Measurements from ENCODE around the gene HGD. TPM values are rescaled to one million over a fixed set of nuclear protein-coding genes. Genes with fewer than 3 reads are reported as not detected.
"Not testable (repeated sequence)": the region's sequence is repeated elsewhere in the genome, so short reads cannot be mapped to it uniquely, and the experiment has no call there.

Gene HGD
- total and polyA plus RNA-seq, 7 donors: 0.71 to 54.1 (median 35.7) TPM; not detected in 3

- Histone ChIP-seq H3K27ac (no peak overlapping the region), H3K9me3 (peaks cover 0 to 6% (median 2%) of the 10 kb centered on the region in 4 donors), H3K4me3 (no peak overlapping the region), H3K27me3 (no peaks in the 10 kb centered on the region), H3K36me3 (no peaks in the 10 kb centered on the region), H3K4me1 (no peaks in the 10 kb centered on the region)
- no peak for TF ChIP-seq POLR2AphosphoS5 (IDR thresholded peaks at IDR 0.05)
- TF ChIP-seq CTCF (IDR thresholded peaks at IDR 0.05): no peak
- no peak for TF ChIP-seq EP300 (IDR thresholded peaks at IDR 0.05)
- no peak for DNase-seq
- intact Hi-C loops (cut with DNase I): no loop called here
Measured at GRCh38 chr3:120625159-120625586, 56.9 kb downstream of the HGD start.

GRCh38 chr3:120623727-120624093, 58.3 kb downstream of the HGD start:
- Histone ChIP-seq H3K27me3 (no peaks in the 10 kb centered on the region), H3K27ac (no peak overlapping the region), H3K4me1 (no peaks in the 10 kb centered on the region), H3K36me3 (no peaks in the 10 kb centered on the region), H3K9me3 (peaks cover 0 to 6% (median 2%) of the 10 kb centered on the region in 4 donors), H3K4me3 (no peak overlapping the region)
- TF ChIP-seq POLR2A (IDR thresholded peaks at IDR 0.05): no peak
- TF ChIP-seq EP300 (IDR thresholded peaks at IDR 0.05): no peak
- no peak for TF ChIP-seq POLR2AphosphoS5 (IDR thresholded peaks at IDR 0.05)
- TF ChIP-seq CTCF (IDR thresholded peaks at IDR 0.05): no peak
- intact Hi-C loops (cut with DNase I): no loop called here
- DNase-seq: no peak

GRCh38 chr3:120622870-120623726, 58.9 kb downstream of the HGD start:
- no peak for TF ChIP-seq EP300 (IDR thresholded peaks at IDR 0.05)
- TF ChIP-seq POLR2AphosphoS5 (IDR thresholded peaks at IDR 0.05): no peak
- TF ChIP-seq CTCF (IDR thresholded peaks at IDR 0.05): no peak
- no peak for TF ChIP-seq POLR2A (IDR thresholded peaks at IDR 0.05)
- DNase-seq: no peak
- Histone ChIP-seq H3K4me1 (no peaks in the 10 kb centered on the region), H3K4me3 (no peak overlapping the region), H3K27ac (no peak overlapping the region), H3K36me3 (no peaks in the 10 kb centered on the region), H3K27me3 (no peaks in the 10 kb centered on the region), H3K9me3 (peaks cover 0 to 6% (median 2%) of the 10 kb centered on the region in 4 donors)
- intact Hi-C loops (cut with DNase I): no loop called here
- 82 to 88% methylated on average over 12 of the region's 12 CpGs for WGBS, 2 donors

GRCh38 chr3:120622457-120622856, 59.6 kb downstream of the HGD start:
- H3K4me1 ChIP-seq: no peaks in the 10 kb centered on the region
- WGBS, 2 donors: 83 to 84% methylated on average over 3 of the region's 3 CpGs
- intact Hi-C loops (cut with DNase I): no loop called here
- peaks cover 0 to 6% (median 2%) of the 10 kb centered on the region in 4 donors for H3K9me3 ChIP-seq
- no peak for TF ChIP-seq POLR2A (IDR thresholded peaks at IDR 0.05)
- TF ChIP-seq EP300 (IDR thresholded peaks at IDR 0.05): no peak
- no peak for TF ChIP-seq POLR2AphosphoS5 (IDR thresholded peaks at IDR 0.05)
- TF ChIP-seq CTCF (IDR thresholded peaks at IDR 0.05): no peak
- no peak for DNase-seq
- no peak overlapping the region for H3K4me3 ChIP-seq
- no peaks in the 10 kb centered on the region for H3K27me3 ChIP-seq
- no peak overlapping the region for H3K27ac ChIP-seq
- no peaks in the 10 kb centered on the region for H3K36me3 ChIP-seq

- H3K27ac ChIP-seq; intact Hi-C loops (cut with DNase I): not testable (repeated sequence)
Measured at GRCh38 chr3:120616745-120617144, 65.3 kb downstream of the HGD start.

More at GRCh38 chr3:120616745-120617144, 65.3 kb downstream of the HGD start:
- H3K36me3 ChIP-seq, H3K27me3 ChIP-seq, DNase-seq, H3K9me3 ChIP-seq, H3K4me1 ChIP-seq, H3K4me3 ChIP-seq: not testable (repeated sequence)
- 21 to 67% methylated on average over 8 of the region's 8 CpGs for WGBS, 2 donors
